HG03432 (cell line): ENCODE data around the gene TEX28.
"Not testable (repeated sequence)": the region's sequence is repeated elsewhere in the genome, so short reads cannot be mapped to it uniquely, and the experiment has no call there.

Experiments used
- ATAC-seq: cut with Tn5 transposase; IDR thresholded peaks from one replicate; pipeline ENCODE4 v1.9.1; 2021; ENCODE audit warnings: mild to moderate bottlenecking, moderate library complexity; ENCODE audit not compliant: unreplicated experiment

The TEX28 gene

GRCh38 chrX:154247377-154248045 lies 47.4 kb downstream of the TEX28 start:
- ATAC-seq = peak; percentile 81

GRCh38 chrX:154239982-154240503 lies 54.9 kb downstream of the TEX28 start:
- ATAC-seq = not testable (repeated sequence)

- not testable (repeated sequence) for ATAC-seq
Measured at GRCh38 chrX:154238939-154239559, 55.9 kb downstream of the TEX28 start.

GRCh38 chrX:154233620-154234019 lies 61.3 kb downstream of the TEX28 start:
- ATAC-seq = not testable (repeated sequence)

- not testable (repeated sequence) for ATAC-seq
Measured at GRCh38 chrX:154231443-154231842, 63.5 kb downstream of the TEX28 start.

GRCh38 chrX:154226706-154227105 lies 68.2 kb downstream of the TEX28 start:
- ATAC-seq = not testable (repeated sequence)

- ATAC-seq = not testable (repeated sequence)
Measured at GRCh38 chrX:154225292-154225691, 69.6 kb downstream of the TEX28 start.
